GM19025 (cell line): ENCODE results near the gene SNTN.
"Not testable (repeated sequence)": the region's sequence is repeated elsewhere in the genome, so short reads cannot be mapped to it uniquely, and the experiment has no call there.

Source experiments
- ATAC-seq: cut with Tn5 transposase; IDR thresholded peaks from one replicate; pipeline ENCODE4 v1.9.1; 2021; ENCODE audit warnings: mild to moderate bottlenecking, low read depth, moderate library complexity; ENCODE audit not compliant: unreplicated experiment

SNTN gene

DNA sequence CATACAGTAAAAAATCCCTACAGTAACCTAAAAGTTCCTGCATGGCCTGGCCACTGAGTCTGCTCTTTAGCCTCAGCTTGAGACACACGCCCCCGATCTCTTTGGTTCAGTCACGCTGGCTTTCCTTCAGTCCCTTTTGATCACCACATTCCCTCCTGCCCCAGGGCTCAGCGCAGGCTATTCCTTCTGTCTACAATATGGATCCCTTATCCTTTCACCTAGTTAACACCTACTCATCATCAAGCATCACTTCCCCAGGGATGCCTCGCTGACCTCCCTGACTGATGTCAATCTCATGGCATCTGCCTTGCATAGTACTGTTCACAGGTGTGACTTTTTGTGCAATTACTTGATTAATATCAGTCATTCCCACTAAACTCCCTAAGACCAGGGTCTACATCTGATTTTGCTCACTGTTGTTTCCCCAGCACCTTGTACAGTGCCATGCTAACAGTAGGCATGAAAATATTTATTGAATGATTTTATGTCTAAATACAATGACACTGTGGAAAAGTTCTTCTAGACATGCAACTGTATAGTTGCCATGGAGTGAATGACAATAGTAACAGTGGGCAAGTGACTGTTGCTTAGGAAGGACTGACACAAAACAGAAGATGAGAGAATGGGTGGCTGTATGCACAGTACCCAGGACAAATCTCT, at the start of gene SNTN:
TSS of gene SNTN (plus strand) at position 610 of the 660 bp plus-strand sequence. CDS start at position 623, 13 bp downstream.
- no peak for ATAC-seq

DNA sequence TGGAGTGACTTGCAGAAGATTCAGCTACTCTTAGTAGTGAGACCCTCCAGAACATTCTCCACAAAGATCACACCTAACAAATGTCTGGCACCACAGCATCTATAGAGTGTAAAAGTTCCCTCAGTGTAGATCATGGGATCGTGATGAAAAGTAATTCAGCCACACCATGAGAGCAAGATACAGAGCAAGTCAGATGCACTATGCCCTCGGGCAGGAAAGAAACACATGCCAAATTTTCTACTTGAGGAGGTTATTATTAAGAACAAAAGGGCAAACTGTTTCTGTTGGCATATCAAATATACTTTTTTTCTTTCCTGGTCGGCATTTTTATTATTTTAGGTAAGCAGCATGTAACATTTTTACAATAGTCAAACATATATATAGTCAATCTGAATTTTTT, 44.8 kb upstream of the SNTN start:
- no peak for ATAC-seq

DNA sequence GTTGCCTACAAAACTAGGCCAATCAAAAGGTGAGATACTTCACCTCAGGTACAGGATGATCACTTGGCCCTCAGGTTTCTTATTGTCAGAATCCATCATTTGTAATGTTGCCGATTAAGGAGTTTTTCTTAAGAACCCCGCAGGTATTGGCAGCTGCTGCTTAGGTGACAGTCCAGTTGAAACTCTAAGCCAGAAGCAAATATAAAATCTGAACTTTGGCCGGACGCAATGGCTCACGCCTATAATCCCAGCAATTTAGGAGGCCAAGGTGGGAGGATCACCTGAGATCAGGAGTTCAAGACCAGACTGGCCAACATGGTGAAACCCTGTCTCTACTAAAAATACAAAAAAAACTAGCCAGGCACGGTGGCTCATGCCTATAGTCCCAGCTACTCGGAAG, 43.1 kb upstream of the SNTN start:
- ATAC-seq: no peak

DNA sequence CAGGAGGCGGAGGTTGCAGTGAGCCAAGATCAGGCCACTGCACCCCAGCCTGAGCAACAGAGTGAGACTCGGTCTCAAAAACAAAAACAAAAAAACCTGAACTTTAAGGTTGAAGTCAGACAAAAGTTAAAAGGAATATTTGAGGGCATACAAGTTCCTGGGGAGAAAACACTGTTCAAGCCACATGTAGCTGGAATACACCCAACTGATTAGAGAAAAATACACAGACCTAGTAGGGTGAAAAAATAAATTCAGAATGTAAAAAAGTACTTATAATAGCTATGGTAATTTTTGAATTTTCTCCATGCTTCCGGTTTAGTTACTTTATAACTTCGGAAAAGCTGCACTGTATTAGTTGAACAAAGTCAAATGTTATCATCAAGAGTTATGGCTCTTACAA, 42.6 kb upstream of the SNTN start:
- no peak for ATAC-seq

DNA sequence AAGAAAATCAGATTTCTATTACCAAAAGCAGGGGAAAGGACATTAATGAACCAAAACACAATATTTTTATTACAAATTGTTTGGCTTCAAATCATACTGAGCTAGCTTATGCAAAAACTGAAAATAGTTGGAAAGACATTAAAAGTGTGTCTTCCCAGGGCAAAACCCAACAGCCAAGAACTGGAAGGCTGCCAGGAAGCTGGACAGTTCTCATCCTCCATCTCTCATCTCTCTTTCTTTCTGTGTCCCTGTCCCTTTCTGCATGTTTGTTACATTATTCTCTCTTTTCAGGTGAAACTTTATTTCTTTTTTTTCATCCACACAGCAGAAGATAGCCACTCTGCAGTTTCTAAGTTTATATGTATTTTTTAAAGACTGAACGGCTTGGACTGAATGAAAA, 41.1 kb upstream of the SNTN start:
- ATAC-seq: no peak

DNA sequence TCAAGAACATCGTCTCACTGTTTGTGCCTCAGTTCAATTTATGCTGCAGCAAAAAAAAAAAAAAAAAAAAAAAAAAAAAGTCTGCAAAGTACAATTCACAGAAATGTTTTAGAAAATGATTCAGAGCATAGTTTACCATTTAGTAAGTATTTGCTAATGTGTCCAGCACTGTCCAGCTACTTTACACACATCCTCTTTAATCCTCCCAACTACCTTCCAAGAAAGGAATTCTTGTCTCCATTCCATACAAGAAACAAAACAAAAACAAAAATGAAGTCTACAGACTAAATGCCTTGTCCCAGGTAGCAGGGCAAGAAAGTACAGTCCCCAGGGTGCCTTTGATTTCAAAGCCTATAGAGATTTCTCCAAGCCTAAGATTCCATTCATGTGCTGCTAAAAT, 38.9 kb upstream of the SNTN start:
- ATAC-seq: no peak

DNA sequence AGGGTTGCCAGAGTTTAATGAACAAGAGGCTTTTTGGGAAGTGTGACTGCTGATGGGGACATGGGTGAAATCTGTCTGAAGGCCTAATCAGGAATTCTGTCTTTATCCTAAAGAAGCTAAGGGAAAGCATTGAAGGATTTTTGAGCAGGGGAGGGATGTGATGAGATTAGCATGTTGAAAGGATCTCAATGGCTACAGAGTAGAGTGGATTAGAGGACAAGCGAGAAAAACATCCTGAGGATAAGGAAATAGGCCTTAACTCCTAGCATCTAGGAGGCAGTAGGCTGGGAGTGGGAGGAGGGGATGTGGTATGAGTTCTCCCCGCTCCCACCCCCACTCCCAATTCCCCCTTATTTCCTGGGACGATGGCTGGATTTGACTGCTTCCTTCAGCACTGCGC, 35.1 kb upstream of the SNTN start:
- ATAC-seq: no peak

DNA sequence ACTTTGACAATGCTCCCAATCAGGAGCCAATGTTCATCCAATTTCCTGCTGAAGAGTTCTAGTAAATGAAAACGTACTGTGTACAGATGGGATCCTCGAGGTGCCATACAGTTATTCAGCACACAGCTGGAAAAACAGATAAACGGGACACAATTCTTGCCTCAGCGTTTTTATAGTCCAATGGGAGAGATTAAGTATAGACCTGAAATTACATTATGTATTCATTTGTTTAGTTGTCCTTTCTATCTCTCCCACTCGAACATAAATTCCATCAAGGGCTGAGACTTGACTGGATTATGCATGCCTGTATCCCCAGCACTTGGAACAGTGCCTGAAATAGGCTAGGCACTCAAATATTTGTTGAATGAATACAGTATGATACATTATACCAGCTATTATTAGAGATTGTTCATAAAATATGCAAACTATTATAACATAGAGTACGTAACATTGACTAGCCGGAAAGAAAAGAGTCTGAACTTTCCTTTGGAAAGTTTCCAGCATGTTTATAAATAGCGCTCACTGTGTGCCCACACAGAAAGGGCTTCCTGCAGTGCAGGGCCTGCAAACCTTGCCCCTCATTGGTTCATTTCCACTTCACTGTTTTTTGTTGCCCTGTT, 27.4 kb upstream of the SNTN start:
- no peak for ATAC-seq

DNA sequence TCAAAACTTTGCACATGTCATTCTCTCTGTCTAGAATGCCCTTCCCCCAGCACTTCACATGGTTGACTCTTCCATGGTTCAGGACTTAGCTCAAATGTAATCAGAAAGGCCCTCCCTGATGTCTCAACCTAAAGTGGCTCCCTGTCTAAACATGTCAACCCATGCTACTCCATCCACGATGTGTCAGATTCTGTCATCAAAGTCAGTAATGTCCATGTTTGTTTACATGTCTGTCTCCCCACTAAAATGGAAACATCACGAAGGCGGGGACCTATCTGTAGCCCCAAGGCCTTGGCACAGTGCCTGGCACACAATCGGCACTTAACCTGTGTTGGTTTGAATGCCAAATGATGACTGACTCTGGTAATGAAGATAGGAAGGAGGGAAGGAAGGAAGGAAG, 20.8 kb upstream of the SNTN start:
- ATAC-seq: no peak

DNA sequence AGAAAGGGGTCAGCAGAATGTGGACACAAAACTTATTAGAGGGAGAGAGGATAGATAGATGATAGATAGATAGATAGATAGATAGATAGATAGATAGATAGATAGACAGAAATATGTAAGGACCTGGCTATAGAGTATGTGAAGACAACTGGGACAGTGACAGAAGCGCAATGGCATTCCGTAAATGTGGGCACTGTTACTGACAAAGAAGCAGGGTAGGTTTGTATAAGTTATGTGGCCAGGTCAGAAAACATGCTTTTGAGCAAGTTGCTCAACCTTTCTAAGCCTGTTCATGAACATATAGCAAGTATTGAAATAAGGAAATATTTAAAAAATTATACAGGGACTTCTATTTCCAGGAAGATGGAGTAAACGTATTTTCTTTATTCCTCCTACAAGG, 17.3 kb upstream of the SNTN start:
- no peak for ATAC-seq

DNA sequence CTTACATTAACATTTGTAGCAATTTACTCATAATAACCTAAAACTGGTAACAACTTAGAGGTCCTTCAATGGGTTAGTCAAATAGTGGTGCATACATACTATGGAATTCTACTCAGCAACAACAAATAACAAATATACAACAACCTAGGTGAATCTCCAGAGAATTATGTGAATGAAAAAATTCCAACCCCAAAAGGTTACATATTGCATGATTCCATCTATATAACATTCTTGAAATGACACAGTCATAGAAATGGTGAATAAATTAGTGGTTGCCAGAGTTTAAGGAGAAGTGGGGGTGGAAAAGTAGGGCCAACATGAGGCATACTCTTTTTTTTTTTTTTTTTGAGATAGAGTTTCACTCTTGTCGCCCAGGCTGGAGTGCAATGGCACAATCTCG, 12.7 kb upstream of the SNTN start:
- no peak for ATAC-seq

DNA sequence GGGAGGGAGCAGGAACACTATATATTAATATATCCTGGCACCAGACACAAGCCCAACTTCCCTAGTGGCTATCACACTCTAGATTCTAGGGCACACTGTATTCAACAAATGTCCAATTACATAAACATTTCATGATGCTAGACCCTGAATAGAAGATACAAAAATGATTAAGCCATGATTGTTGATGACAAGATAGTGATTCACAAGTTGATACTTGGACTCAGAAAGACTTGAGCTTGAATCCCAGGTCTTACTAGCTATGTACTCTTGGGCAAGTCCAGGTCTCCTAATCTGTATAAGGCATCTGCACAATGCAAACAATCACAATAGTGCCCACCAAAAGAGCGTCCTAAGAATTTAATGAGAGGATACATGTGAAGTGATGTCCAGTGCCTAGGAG, 10.0 kb upstream of the SNTN start:
- no peak for ATAC-seq

DNA sequence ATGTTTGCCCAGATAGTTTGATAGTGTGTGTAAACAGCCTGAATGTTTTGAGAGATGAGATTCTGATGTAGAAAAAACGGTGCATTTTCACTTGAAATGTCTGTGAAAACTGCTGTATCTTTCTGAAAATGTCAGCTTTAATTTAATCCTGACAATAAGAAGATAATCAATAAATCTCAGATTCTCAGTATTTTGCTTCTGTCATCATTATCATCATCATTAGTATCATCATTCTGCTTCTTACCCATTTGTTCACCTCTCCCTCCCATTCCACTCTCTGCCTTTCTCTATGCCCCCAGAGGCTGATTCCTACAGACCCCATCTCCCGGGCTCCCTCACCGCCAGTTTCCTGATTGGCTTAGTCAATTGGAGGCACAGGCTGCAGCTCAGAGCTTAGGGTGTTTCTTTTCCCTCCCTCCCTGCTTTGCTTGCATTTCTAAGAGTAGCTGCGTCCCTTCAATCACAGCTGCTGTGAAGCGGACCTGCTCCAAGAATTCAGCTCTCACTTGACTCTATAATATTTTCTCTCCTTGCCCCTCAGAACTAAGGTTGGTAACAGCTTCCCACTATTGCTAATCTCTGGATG, 8.2 kb upstream of the SNTN start:
- ATAC-seq: no peak

DNA sequence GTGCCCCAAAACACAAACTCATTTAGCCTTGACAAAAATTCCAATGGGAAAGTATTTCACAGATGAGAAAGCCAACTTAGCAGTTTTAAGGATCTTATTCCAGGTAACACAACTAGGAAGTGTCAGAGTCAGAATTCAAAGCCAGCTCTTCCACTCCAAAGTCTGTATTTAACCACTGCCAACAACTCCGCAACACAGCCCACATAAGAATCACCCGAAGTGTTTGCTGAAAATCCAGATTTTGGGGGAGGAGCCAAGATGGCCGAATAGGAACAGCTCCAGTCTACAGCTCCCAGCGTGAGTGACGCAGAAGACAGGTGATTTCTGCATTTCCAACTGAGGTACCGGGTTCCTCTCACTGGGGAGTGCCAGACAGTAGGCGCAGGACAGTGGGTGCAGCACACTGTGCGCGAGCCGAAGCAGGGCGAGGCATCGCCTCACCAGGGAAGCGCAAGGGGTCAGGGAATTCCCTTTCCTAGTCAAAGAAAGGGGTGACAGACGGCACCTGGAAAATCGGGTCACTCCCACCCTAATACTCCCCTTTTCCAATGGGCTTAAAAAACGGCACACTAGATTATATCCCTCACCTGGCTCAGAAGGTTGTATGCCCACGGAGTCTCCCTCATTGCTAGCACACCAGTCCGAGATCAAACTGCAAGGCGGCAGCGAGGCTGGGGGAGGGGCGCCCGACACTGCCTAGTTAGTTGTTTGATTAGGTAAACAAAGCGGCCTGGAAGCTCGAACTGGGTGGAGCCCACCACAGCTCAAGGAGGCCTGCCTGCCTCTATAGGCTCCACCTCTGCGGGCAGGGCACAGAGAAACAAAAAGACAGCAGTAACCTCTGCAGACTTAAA, 7.3 kb upstream of the SNTN start:
- not testable (repeated sequence) for ATAC-seq

DNA sequence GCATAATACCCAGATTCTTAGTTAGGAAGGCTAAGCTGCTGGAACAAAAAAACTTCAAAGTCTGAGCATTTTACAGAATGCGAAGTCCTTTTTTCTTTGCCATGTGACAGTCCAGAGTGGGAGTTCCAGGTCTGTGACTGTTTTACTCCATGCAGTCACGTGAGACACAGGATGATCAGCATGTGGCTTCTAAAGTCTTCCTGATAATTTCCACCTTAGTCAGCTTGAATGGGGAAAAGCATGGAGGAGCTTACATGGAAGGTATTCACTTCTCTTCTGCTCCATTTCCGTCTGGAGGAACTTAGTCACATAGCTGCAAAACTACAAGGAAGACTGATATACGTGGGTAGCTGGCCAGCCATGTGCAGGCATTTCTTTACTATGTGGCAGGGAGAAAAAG, 1.7 kb downstream of the SNTN start:
- ATAC-seq: no peak

DNA sequence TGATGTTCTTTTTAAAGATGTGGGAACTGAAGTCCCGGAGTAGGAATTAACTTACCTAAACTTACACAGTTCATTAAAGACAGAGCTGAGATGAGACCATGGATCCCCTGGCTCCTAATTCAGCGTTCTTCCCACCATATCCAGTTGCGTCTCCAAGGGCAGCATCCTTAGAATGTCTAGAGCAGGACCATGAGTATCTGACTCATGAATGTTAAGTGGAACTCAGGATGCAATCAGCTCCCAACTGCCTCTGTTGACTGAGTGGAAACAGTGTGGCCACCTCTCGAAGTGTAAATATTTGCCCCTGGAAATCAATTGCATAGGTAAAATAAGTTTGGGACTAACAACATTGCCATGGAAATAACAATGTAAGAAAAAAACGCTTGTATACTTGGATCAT, 2.5 kb downstream of the SNTN start:
- ATAC-seq: no peak

DNA sequence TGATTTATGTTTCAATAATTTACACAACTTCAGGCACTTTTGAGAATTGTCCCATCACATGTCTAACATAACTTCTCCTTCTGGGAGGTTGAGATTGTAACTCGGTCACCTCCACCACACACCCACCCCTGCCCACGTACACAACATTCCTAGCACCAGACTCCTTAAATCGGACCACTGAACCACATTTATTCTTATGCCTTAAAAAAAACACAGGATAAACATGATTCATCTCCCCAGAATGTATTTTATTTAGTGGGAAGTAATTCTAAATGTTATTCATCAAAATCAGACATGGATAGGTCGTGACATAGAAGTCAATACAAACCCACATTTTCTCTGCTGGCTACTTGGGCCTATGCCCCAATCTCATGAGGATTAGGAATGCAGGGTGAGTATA, 3.0 kb downstream of the SNTN start:
- ATAC-seq: no peak

DNA sequence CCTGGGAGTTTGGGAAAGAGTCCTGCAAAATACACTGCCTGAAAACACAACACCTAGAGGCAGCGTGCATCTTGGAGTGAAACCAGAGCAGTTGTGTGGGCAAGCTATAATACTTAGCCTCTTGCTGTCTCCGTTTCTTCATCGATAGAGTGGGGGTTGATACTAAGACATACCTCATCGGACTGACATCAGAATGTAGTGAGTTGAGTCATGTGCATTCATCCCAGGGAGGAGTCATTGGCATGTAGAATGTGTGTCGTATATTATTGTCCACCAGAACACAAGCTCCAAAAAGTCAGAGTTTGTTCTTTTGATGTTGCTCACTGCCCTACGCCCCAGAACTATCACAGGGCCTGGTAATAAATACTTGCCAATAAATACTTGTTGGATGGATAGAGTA, 4.3 kb downstream of the SNTN start:
- no peak for ATAC-seq

DNA sequence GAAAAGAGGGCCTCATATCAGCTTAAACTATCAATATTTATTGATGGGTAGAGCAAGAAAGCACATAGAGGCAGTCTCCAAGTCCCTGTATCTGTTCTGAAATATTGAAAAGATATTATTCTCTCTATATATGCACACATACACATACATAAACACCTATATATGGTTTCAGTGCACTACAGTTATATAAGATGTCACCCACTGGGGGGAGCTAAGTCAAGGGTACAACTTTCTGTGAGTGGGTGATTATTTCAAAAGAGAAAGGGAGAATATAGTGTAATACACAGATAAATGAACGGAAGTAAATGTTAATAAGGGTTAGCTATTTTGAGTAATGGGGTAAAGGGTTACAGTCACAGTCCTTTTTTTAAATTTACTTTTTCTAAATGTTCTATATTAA, 8.8 kb downstream of the SNTN start:
- no peak for ATAC-seq

DNA sequence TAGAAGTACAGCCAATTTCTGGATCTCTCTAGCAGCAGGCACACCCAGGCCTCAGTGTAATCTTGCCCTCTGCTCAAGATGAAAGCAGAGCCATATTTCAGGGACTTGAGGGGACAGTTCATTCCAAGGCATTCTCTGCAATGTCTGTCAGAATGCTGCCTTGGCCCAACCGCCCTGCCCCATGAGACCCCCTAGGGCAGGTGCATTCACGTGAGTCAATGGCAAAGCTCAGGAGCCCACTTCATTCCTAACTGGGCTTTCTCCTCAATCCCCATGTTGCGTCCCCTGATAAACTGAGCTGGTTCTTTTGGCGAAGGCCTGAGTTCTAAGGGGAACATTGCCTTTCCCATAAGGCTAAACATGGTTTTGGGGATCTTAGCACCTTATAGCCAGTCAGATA, 9.5 kb downstream of the SNTN start:
- ATAC-seq: no peak

DNA sequence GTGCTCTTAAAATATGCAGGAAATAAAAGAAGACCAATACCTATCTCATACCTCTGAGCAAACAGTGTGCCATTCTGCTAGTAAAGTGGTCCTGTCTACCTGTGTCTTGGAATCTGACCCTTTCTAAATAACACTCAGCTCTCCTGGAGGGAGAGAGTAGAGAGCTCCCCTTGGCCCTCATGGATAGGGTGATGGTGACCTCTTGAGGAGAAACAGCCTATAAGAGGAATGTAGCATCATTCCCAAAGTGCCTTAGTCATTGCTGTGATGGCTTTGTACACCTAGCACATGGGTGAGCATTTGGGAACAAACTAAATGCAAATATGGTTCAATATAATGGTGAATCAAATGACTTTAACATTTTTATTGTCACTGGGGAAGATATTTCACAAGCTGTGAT, 10.0 kb downstream of the SNTN start:
- ATAC-seq: no peak
